ACHN (cell line): ENCODE measurements around the gene ARHGEF39.
A peak's percentile ranks its signal among the peaks of the same experiment; 100 is the strongest.
"Not testable (repeated sequence)": the region's sequence is repeated elsewhere in the genome, so short reads cannot be mapped to it uniquely, and the experiment has no call there.

ENCODE experiments used
- DNase-seq: peaks from one replicate; pipeline ENCODE4 v3.0.0-alpha.2; 2015
- in situ Hi-C: cut with HindIII; loops from 2 replicates; pipeline ENCODE4 v1.10.0; 2017; ENCODE audit warnings: low sequenced_read_pairs, low pct_ligation_motif_present, low pct_unique_long_range_greater_than_20kb

The ARHGEF39 gene

GRCh38 chr9:35639225-35639624 lies 25.8 kb downstream of the ARHGEF39 start:
- DNase-seq, in situ Hi-C loops: not testable (repeated sequence)

GRCh38 chr9:35638751-35639150 lies 26.2 kb downstream of the ARHGEF39 start:
- in situ Hi-C loops, result not testable (repeated sequence)

DNA sequence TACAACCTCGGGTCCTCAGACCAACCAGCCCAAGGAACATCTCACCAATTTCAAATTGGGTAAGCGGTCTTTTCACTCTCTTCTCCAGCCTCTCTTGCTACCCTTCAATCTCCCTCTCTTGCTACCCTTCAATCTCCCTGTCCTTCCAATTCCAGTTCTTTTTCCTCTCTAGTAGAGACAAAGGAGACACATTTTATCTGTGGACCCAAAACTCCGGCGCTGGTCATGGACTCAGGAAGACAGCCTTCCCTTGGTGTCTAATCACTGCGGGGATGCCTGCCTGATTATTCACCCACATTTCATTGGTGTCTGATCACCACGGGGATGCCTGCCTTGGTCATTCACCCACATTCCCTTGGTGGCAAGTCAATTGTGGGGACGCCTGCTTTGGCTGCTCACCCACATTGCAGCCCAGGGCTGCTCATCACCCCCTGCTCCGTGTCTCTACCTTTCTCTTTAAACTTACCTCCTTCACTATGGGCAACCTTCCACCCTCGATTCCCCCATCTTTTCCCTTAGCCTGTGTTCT lies 27.5 kb downstream of the ARHGEF39 start:
- DNase-seq, in situ Hi-C loops: not testable (repeated sequence)

More at GRCh38 chr9:35638751-35639150, 26.2 kb downstream of the ARHGEF39 start:
- DNase-seq, result not testable (repeated sequence)

DNA sequence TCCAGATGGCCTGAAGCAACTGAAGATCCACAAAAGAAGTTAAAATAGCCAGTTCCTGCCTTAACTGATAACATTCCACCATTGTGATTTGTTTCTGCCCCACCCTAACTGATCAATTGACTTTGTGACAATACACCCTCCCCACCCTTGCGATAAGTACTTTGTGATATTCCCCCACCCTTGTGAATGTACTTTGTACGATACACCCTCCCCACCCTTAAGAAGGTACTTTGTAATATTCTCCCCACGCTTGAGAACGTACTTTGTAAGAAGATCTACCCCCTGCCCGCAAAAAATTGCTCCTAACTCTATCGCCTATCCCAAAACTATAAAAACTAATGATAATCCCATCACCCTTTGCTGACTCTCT lies 28.1 kb downstream of the ARHGEF39 start:
- in situ Hi-C loops, DNase-seq: not testable (repeated sequence)

GRCh38 chr9:35636135-35636876 lies 28.7 kb downstream of the ARHGEF39 start:
- in situ Hi-C loops, result no loop called here
- DNase-seq, result no peak

- DNase-seq, result no peak
- in situ Hi-C loops, result no loop called here
These were observed 29.3 kb downstream of the ARHGEF39 start for GRCh38 chr9:35635730-35636129.

GRCh38 chr9:35629597-35629996 lies 35.4 kb downstream of the ARHGEF39 start:
- no peak for DNase-seq
- in situ Hi-C loops, result no loop called here

DNA sequence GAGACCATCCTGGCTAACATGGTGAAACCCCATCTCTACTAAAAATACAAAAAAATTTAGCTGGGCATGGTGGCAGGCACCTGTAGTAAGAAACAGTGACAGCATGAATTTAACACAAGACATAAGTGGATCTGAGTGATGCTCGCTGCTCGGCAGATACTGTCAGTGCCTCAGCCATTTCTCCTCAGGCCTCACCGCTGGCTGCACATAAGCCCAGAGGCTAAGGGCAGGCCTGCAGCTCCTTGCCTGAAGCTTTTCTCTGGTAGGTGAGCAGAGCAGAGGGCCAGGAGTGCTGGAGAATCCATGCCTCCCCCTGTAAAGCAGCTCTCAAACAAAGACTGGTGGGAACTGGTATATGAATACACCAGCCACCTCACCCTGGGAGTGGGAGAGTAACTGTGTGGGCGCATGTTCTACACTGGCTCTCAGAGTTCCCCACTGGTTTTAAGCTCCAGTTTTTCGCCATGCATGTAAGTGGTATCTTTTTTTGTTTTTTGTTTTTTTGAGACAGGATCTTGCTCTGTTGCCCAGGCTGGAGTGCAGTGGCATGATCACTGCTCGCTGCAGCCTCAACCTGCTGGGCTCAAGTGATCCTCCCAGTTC lies 36.5 kb downstream of the ARHGEF39 start:
- in situ Hi-C loops, result no loop called here
- DNase-seq, result no peak

DNA sequence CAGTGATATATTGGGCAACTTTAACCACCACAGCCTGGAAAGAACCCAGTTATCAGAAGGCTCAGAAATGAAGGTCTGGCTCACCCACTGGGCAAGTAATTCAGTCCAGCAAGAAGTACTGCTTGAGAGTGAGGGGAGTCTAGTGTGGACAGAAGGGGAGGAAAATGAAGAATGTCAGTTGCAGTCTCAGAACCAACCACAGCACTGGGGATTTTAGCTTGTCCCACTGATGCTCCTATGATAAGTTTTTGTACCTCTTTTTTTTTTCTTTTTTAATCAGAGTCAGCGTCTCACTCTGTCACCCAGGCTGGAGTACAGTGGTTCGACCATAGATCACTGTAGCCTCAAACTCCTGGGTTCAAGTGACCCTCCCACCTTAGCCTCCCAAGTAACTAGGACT lies 37.4 kb downstream of the ARHGEF39 start:
- in situ Hi-C loops, result no loop called here
- no peak for DNase-seq

DNA sequence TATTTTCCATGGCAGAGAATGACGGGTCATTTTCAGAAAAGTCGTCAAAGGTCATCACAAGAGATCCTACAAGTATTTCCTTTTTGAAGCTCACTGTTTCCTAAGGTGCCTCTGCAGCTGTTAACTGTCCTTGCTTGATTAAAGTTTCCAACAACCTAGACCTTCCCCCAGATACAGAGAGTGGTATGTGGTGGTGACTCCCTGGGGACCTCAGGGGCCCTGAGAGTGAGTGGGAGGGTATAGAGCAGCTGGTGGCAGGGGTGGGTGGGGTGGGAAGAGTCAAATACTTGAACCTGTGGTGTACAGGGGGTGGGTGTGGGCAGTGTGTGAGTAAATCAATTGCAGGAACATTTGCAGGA lies 45.2 kb downstream of the ARHGEF39 start:
- in situ Hi-C loops, result no loop called here
- DNase-seq, result no peak

DNA sequence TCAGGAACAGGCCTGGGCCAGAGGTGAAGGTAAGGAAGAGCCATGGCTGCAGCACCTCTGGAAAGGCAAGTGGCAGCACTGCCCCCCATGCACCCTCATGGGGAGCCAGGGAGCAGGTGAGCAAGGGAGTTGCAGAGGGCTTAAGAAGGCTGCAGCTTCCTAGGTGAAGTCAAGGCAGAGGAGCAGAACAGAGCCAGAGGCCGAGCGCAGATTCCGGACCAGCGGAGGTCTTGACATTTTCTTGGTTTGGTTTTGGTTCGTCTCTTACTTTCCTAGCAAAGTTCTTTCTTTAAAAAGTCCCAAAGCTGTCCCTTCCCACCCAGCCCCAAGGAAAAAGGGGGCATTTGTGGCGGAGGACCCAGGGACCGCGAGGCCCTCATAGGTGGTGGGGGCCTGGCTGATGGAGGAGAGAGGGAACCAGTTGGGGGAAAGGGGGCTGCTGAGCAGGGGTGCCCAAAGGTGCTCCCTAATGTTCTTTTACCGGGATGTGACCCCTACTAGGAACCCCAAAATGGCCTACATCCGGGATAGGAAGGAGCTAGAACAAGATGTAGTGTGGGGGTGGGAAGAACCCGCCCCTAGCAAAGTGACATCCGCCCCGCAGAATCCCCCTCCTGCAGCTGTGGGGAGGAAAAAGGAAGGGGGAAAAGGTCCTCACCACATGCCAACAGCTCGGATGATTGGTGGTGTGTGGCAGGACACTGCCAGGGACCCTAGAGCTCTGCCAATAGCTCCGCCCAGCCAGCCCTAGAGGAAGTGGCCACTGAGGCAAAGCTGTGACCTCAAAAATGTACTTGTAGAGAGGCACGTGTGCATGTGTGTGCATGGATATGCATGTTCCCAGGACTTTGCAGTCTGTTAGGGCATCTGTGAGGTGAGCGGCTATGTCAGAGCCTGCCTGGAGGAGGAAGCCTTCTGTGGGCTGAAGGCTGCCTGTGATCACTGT lies 45.9 kb downstream of the ARHGEF39 start:
- DNase-seq, result no peak
- in situ Hi-C loops, result no loop called here

DNA sequence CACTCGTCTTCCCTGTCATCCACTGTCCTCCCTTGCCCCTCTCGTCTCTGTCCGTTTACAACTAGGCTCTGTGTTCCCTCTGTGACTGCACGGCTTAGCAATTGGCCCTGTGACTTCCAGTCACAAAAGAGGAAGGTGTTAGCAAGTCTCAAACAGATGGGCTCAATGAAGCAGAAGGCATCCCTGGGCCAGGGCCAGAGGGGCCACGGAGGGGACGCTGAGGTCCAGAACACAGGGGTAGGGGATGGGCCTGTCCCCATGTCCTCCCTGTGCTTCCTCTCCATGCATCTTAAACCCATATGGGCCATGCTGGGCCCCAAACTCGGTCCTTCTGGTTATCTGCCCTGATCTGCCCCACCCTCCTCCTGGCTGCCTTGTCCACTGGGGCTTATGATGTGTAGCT lies 46.7 kb downstream of the ARHGEF39 start, which contains the start of gene CD72:
TSS of gene CD72 (minus strand) at position 89 of the 403 bp plus-strand sequence. CDS start 110 bp downstream, outside the sequence.
- in situ Hi-C loops, result no loop called here
- DNase-seq, result no peak

GRCh38 chr9:35617548-35617947 lies 47.4 kb downstream of the ARHGEF39 start:
- in situ Hi-C loops, result no loop called here
- DNase-seq, result no peak

- in situ Hi-C loops, result no loop called here
- DNase-seq, result peak; percentile 40
These were observed 48.1 kb downstream of the ARHGEF39 start for GRCh38 chr9:35616681-35617459.

GRCh38 chr9:35615981-35616680 lies 48.9 kb downstream of the ARHGEF39 start:
- no peak for DNase-seq
- in situ Hi-C loops, result no loop called here

DNA sequence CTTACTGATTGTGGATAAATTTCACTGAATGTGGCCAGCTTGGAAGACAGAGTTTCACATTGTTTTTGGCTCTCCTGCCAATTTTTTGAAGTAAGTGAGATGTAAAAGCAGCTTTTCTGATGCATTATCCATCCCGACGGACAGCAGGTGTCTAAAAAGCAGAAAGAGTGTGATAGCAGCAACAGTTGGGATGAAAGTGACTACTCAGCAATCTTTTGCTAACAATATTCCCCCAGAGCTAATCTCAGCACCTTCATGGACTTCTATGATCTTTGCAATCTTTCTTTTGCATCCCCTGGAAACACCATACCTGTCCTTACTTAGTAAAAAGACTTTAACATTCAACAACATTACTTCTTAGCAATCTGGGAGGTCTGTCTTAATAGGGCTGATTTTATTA lies 52.2 kb downstream of the ARHGEF39 start:
- no peak for DNase-seq
- in situ Hi-C loops, result no loop called here

- in situ Hi-C loops, DNase-seq: not testable (repeated sequence)
These were observed 52.9 kb downstream of the ARHGEF39 start for GRCh38 chr9:35612066-35612465.
